ENCODE measurements around the gene MAP3K13.

The MAP3K13 gene

GRCh38 chr3:185318141-185318540 lies 44.8 kb upstream of the MAP3K13 start:
- Histone ChIP-seq H2AK5ac (ENCODE audit: low read length) (no peak overlapping the region), H3K9me3 (ENCODE audit: insufficient read depth, low read depth, low read length) (no peaks in the 10 kb centered on the region), H3K18ac (ENCODE audit: low read length) (no peak overlapping the region), H3K9ac (ENCODE audit: low read length) (no peak overlapping the region), H3K4me2 (ENCODE audit: low read length) (no peak overlapping the region), H2BK12ac (ENCODE audit: low read length) (no peak overlapping the region), H3K36me3 (ENCODE audit: control insufficient read depth in 1 of 2, insufficient read depth in 2 of 2, low read length in 2 of 2) (no peaks in the 10 kb centered on the region), H3K79me1 (ENCODE audit: low read length) (no peaks in the 10 kb centered on the region), H4K91ac (ENCODE audit: low read depth, low read length) (no peak overlapping the region), H2BK120ac (ENCODE audit: insufficient read depth, low read length, poor library complexity) (no peak overlapping the region), H3K4me1 (ENCODE audit: control insufficient read depth in 1 of 2, insufficient read depth in 2 of 2, low read length in 2 of 2) (no peaks in the 10 kb centered on the region), H4K8ac (ENCODE audit: low read depth, low read length) (no peak overlapping the region), H3K27me3 (ENCODE audit: insufficient read depth, low read length) (no peaks in the 10 kb centered on the region), H3K79me2 (ENCODE audit: control insufficient read depth, insufficient read depth, low read length, poor library complexity) (no peaks in the 10 kb centered on the region), H3K14ac (ENCODE audit: low read length) (no peak overlapping the region), H3K23ac (ENCODE audit: low read length) (no peak overlapping the region), H3K4ac (ENCODE audit: low read depth, low read length) (no peak overlapping the region), H3K27ac (ENCODE audit: low read depth, low read length) (no peak overlapping the region), H3K4me3 (ENCODE audit: low read depth, low read length) (no peak overlapping the region), H4K12ac (ENCODE audit: low read depth, low read length) (no peak overlapping the region), H2BK5ac (ENCODE audit: low read depth, low read length, poor library complexity) (no peak overlapping the region), H2AFZ (ENCODE audit: insufficient read depth, low read length, poor library complexity) (no peak overlapping the region)
- no CpG with 5 or more reads among the region's 1 CpG for WGBS (ENCODE audit: extremely low coverage, insufficient coverage, insufficient read length)
- peak in 1 of 2 donors; percentile 72 for DNase-seq

GRCh38 chr3:185319801-185320200 lies 43.1 kb upstream of the MAP3K13 start:
- no peak overlapping the region for H2AFZ ChIP-seq (ENCODE audit: insufficient read depth, low read length, poor library complexity)
- no peaks in the 10 kb centered on the region for H3K36me3 ChIP-seq (ENCODE audit: control insufficient read depth in 1 of 2, insufficient read depth in 2 of 2, low read length in 2 of 2)
- no peak overlapping the region for H3K9ac ChIP-seq (ENCODE audit: low read length)
- no peak overlapping the region for H3K4ac ChIP-seq (ENCODE audit: low read depth, low read length)
- peak in 1 of 2 donors; percentile 61 for DNase-seq
- no peak overlapping the region for H3K27ac ChIP-seq (ENCODE audit: low read depth, low read length)
- no peaks in the 10 kb centered on the region for H3K27me3 ChIP-seq (ENCODE audit: insufficient read depth, low read length)
- H3K23ac ChIP-seq (ENCODE audit: low read length), result no peak overlapping the region
- H3K9me3 ChIP-seq (ENCODE audit: insufficient read depth, low read depth, low read length), result no peaks in the 10 kb centered on the region
- no peak overlapping the region for H3K18ac ChIP-seq (ENCODE audit: low read length)
- H3K79me2 ChIP-seq (ENCODE audit: control insufficient read depth, insufficient read depth, low read length, poor library complexity), result no peaks in the 10 kb centered on the region
- WGBS (ENCODE audit: extremely low coverage, insufficient coverage, insufficient read length), result no CpG with 5 or more reads among the region's 6 CpGs
- H2AK5ac ChIP-seq (ENCODE audit: low read length), result no peak overlapping the region
- H2BK5ac ChIP-seq (ENCODE audit: low read depth, low read length, poor library complexity), result no peak overlapping the region
- no peak overlapping the region for H2BK120ac ChIP-seq (ENCODE audit: insufficient read depth, low read length, poor library complexity)
- no peak overlapping the region for H4K8ac ChIP-seq (ENCODE audit: low read depth, low read length)
- no peak overlapping the region for H4K91ac ChIP-seq (ENCODE audit: low read depth, low read length)
- no peak overlapping the region for H4K12ac ChIP-seq (ENCODE audit: low read depth, low read length)
- H2BK12ac ChIP-seq (ENCODE audit: low read length), result no peak overlapping the region
- no peaks in the 10 kb centered on the region for H3K4me1 ChIP-seq (ENCODE audit: control insufficient read depth in 1 of 2, insufficient read depth in 2 of 2, low read length in 2 of 2)
- no peak overlapping the region for H3K4me3 ChIP-seq (ENCODE audit: low read depth, low read length)
- no peaks in the 10 kb centered on the region for H3K79me1 ChIP-seq (ENCODE audit: low read length)
- H3K14ac ChIP-seq (ENCODE audit: low read length), result no peak overlapping the region
- H3K4me2 ChIP-seq (ENCODE audit: low read length), result no peak overlapping the region

DNA sequence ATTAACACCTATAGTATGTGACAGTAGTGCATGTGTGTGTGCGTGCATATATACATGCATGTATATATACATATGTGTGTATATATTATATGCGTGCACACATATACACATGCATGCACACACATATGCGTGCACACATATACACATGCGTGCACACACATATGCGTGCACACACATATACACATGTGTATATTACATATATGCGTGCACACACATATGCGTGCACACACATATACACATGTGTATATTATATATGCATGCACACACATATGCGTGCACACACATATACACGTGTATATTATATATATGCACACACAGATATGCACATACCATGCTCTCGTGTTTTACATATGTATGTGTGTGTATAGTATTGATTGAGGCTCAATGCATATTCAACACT lies 42.0 kb upstream of the MAP3K13 start:
- Histone ChIP-seq H3K9ac (ENCODE audit: low read length) (no peak overlapping the region), H4K91ac (ENCODE audit: low read depth, low read length) (no peak overlapping the region), H3K79me1 (ENCODE audit: low read length) (no peaks in the 10 kb centered on the region), H3K23ac (ENCODE audit: low read length) (no peak overlapping the region), H3K18ac (ENCODE audit: low read length) (no peak overlapping the region), H4K8ac (ENCODE audit: low read depth, low read length) (no peak overlapping the region), H3K79me2 (ENCODE audit: control insufficient read depth, insufficient read depth, low read length, poor library complexity) (no peaks in the 10 kb centered on the region), H3K9me3 (ENCODE audit: insufficient read depth, low read depth, low read length) (no peaks in the 10 kb centered on the region), H3K4me1 (ENCODE audit: control insufficient read depth in 1 of 2, insufficient read depth in 2 of 2, low read length in 2 of 2) (no peaks in the 10 kb centered on the region), H3K14ac (ENCODE audit: low read length) (no peak overlapping the region), H2BK12ac (ENCODE audit: low read length) (no peak overlapping the region), H4K12ac (ENCODE audit: low read depth, low read length) (no peak overlapping the region), H3K36me3 (ENCODE audit: control insufficient read depth in 1 of 2, insufficient read depth in 2 of 2, low read length in 2 of 2) (no peaks in the 10 kb centered on the region), H3K4me3 (ENCODE audit: low read depth, low read length) (no peak overlapping the region), H2AFZ (ENCODE audit: insufficient read depth, low read length, poor library complexity) (no peak overlapping the region), H3K4me2 (ENCODE audit: low read length) (no peak overlapping the region), H2BK120ac (ENCODE audit: insufficient read depth, low read length, poor library complexity) (no peak overlapping the region), H2AK5ac (ENCODE audit: low read length) (no peak overlapping the region), H3K27ac (ENCODE audit: low read depth, low read length) (no peak overlapping the region), H3K4ac (ENCODE audit: low read depth, low read length) (no peak overlapping the region), H3K27me3 (ENCODE audit: insufficient read depth, low read length) (no peaks in the 10 kb centered on the region), H2BK5ac (ENCODE audit: low read depth, low read length, poor library complexity) (no peak overlapping the region)
- DNase-seq, result no peak
- no CpG with 5 or more reads among the region's 10 CpGs for WGBS (ENCODE audit: extremely low coverage, insufficient coverage, insufficient read length)

DNA sequence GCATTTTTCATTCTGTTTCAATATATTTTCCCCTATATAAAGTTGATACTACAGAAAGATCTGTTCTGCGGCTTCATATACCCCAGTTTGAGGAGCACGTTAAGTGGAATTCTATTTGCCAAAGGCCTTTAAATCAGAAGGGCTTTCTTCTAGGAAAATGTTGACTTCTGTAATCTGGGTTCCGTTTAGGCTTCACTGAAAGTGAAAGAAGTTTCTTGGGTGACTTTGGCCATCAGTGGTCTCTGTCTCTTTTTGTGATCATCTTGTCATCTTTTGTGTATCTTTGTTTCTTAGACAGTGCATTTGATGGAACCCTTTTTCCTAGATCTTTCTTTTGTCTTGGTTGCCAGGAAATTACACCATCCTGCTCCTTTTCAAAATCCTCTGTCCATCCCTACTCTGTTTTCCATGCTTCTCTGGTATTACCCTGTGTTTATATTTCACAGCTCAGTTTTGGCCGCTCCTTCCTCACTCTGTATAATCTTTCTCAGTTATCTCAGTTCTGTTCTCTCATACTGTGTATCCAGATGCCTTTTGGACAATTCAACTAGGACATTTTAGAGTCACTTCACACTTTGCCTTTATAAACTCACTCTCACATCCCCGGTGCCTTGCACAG lies 40.7 kb upstream of the MAP3K13 start:
- no peaks in the 10 kb centered on the region for H3K9me3 ChIP-seq (ENCODE audit: insufficient read depth, low read depth, low read length)
- no peak for DNase-seq
- H4K91ac ChIP-seq (ENCODE audit: low read depth, low read length), result no peak overlapping the region
- H2BK5ac ChIP-seq (ENCODE audit: low read depth, low read length, poor library complexity), result no peak overlapping the region
- H3K23ac ChIP-seq (ENCODE audit: low read length), result no peak overlapping the region
- no peak overlapping the region for H2AK5ac ChIP-seq (ENCODE audit: low read length)
- no CpG with 5 or more reads among the region's 5 CpGs for WGBS (ENCODE audit: extremely low coverage, insufficient coverage, insufficient read length)
- H3K4me3 ChIP-seq (ENCODE audit: low read depth, low read length), result no peak overlapping the region
- no peak overlapping the region for H3K4me2 ChIP-seq (ENCODE audit: low read length)
- no peak overlapping the region for H3K18ac ChIP-seq (ENCODE audit: low read length)
- no peak overlapping the region for H3K14ac ChIP-seq (ENCODE audit: low read length)
- H3K36me3 ChIP-seq (ENCODE audit: control insufficient read depth in 1 of 2, insufficient read depth in 2 of 2, low read length in 2 of 2), result no peaks in the 10 kb centered on the region
- no peak overlapping the region for H4K12ac ChIP-seq (ENCODE audit: low read depth, low read length)
- H2BK12ac ChIP-seq (ENCODE audit: low read length), result no peak overlapping the region
- no peak overlapping the region for H2BK120ac ChIP-seq (ENCODE audit: insufficient read depth, low read length, poor library complexity)
- H3K79me1 ChIP-seq (ENCODE audit: low read length), result no peaks in the 10 kb centered on the region
- H3K4me1 ChIP-seq (ENCODE audit: control insufficient read depth in 1 of 2, insufficient read depth in 2 of 2, low read length in 2 of 2), result no peaks in the 10 kb centered on the region
- no peak overlapping the region for H3K27ac ChIP-seq (ENCODE audit: low read depth, low read length)
- no peaks in the 10 kb centered on the region for H3K27me3 ChIP-seq (ENCODE audit: insufficient read depth, low read length)
- H3K79me2 ChIP-seq (ENCODE audit: control insufficient read depth, insufficient read depth, low read length, poor library complexity), result no peaks in the 10 kb centered on the region
- H4K8ac ChIP-seq (ENCODE audit: low read depth, low read length), result no peak overlapping the region
- H3K9ac ChIP-seq (ENCODE audit: low read length), result no peak overlapping the region
- H3K4ac ChIP-seq (ENCODE audit: low read depth, low read length), result no peak overlapping the region
- H2AFZ ChIP-seq (ENCODE audit: insufficient read depth, low read length, poor library complexity), result no peak overlapping the region

All from trophoblast cell (in vitro differentiated cells and primary cell).